PFSK-1 (cell line): ENCODE measurements around the gene NUP210L.

Source experiments
- FOXP2 ChIP-seq: optimal IDR thresholded peaks from 2 replicates; pipeline ENCODE3; 2011; ENCODE audit warnings: borderline replicate concordance, control low read depth, inconsistent platforms; ENCODE audit not compliant: insufficient read depth; ENCODE audit errors: extremely low read length, extremely low read depth
- POLR2AphosphoS5 ChIP-seq: IDR thresholded peaks from 2 replicates; pipeline ENCODE4 v1.6.1; 2012; ENCODE audit warnings: low read depth, mild to moderate bottlenecking, control low read depth, low read length, moderate library complexity
- SIN3A ChIP-seq: IDR thresholded peaks from 2 replicates; pipeline ENCODE4 v1.6.1; 2012; ENCODE audit warnings: mild to moderate bottlenecking, low read length, moderate library complexity, borderline replicate concordance; ENCODE audit not compliant: insufficient read depth
- TAF1 ChIP-seq: IDR thresholded peaks from 2 replicates; pipeline ENCODE4 v1.6.1; 2012; ENCODE audit warnings: low read length, control low read depth, borderline replicate concordance; ENCODE audit not compliant: insufficient read depth
- TF ChIP-seq, protein P1 (sequence below), 2 experiments: IDR thresholded peaks; 2 replicates each; pipeline versions ENCODE4 v1.6.1 to v1.8.0; 2011 to 2012; ENCODE audit warnings: low read depth in 2 of 2, low read length in 2 of 2, control low read depth in 1 of 2, inconsistent platforms in 1 of 2, mild to moderate bottlenecking in 1 of 2, moderate library complexity in 1 of 2; ENCODE audit not compliant: insufficient read depth in 1 of 2

DNA sequence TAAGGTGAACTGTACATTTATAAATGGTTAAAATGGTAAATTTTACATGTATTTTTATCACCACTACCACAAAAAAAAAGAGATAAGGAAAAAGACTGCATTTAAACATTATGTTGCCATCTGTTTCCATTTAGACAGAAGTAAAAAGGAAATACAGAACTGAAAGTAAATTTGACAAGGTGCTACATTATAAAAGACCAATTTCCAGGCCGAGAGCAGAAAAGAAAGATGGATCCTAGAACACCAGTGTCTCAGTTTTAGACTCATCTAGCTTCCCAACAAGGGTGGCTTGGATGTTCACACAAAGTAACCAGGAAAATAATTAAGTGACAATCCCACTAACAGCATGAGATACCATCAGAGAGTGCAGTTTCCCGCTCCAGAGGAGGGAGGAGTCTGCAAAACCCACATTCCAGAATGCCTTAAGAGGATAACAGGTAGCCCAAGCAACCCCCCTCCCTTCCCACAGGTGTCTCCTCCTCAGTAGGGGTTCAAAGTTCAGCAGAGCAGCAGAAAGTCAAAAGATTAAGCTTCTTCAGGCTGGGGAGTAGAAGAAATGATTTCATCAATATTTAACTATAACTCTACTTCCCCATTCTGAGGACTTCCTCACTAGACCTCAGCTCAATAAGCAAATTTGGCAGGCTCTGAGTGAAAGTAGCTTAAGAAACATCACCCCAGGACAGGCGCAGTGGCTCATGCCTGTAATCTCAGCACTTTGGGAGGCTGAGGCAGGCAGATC lies 25.2 kb upstream of the NUP210L start:
- TF ChIP-seq, protein P1, sequence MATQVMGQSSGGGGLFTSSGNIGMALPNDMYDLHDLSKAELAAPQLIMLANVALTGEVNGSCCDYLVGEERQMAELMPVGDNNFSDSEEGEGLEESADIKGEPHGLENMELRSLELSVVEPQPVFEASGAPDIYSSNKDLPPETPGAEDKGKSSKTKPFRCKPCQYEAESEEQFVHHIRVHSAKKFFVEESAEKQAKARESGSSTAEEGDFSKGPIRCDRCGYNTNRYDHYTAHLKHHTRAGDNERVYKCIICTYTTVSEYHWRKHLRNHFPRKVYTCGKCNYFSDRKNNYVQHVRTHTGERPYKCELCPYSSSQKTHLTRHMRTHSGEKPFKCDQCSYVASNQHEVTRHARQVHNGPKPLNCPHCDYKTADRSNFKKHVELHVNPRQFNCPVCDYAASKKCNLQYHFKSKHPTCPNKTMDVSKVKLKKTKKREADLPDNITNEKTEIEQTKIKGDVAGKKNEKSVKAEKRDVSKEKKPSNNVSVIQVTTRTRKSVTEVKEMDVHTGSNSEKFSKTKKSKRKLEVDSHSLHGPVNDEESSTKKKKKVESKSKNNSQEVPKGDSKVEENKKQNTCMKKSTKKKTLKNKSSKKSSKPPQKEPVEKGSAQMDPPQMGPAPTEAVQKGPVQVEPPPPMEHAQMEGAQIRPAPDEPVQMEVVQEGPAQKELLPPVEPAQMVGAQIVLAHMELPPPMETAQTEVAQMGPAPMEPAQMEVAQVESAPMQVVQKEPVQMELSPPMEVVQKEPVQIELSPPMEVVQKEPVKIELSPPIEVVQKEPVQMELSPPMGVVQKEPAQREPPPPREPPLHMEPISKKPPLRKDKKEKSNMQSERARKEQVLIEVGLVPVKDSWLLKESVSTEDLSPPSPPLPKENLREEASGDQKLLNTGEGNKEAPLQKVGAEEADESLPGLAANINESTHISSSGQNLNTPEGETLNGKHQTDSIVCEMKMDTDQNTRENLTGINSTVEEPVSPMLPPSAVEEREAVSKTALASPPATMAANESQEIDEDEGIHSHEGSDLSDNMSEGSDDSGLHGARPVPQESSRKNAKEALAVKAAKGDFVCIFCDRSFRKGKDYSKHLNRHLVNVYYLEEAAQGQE (IDR thresholded peaks at IDR 0.05; ENCODE audit: insufficient read depth in 1 of 2, low read depth in 2 of 2, low read length in 2 of 2), result no peak
- TF ChIP-seq POLR2AphosphoS5 (no peak), TAF1 (no peak), SIN3A (no peak), FOXP2 (no peak)
